Loucy (cell line): Measurements from ENCODE around the gene HOXB4.

Experiments
- CTCF ChIP-seq: fragments of 200-600 bp; sonication (generic); conservative IDR thresholded peaks from 2 replicates; pipeline ENCODE4 v1.5.1; 2014; ENCODE audit warnings: mild to moderate bottlenecking, antibody characterized with exemption, low read length
- EZH2phosphoT487 ChIP-seq: fragments of 200-600 bp; IDR thresholded peaks from 2 replicates; pipeline ENCODE4 v1.6.1; 2018; ENCODE audit warnings: antibody characterized with exemption, mild to moderate bottlenecking, moderate library complexity, borderline replicate concordance

- TF ChIP-seq CTCF (no peak), EZH2phosphoT487 (no peak)
These were observed 47.8 kb downstream of the HOXB4 start for GRCh38 chr17:48530208-48530886.
